RWPE2 (cell line): ENCODE measurements around the gene HDAC9.

Experiments
- ATAC-seq: fragments of 200-7000 bp; cut with Tn5 transposase; 3 replicates; pipeline ENCODE4 v1.9.1; 2021; ENCODE audit warnings: low read depth
- DNase-seq: peaks from one replicate; pipeline ENCODE4 v3.0.0-alpha.2; 2020; ENCODE audit warnings: low spot score
- H3K27ac ChIP-seq: fragments of 450-650 bp; 2 replicates; pipeline ENCODE4 v1.5.1; 2017; ENCODE audit warnings: mild to moderate bottlenecking; ENCODE audit not compliant: poor library complexity, severe bottlenecking
- H3K27me3 ChIP-seq: fragments of 250-450 bp; sonication (Bioruptor Pico); 2 replicates; pipeline ENCODE4 v1.5.1; 2021; ENCODE audit warnings: mild to moderate bottlenecking, moderate library complexity; ENCODE audit not compliant: insufficient read depth, poor library complexity, severe bottlenecking
- H3K36me3 ChIP-seq: fragments of 250-450 bp; sonication (Bioruptor Pico); 2 replicates; pipeline ENCODE4 v1.5.1; 2020; ENCODE audit warnings: low read depth, mild to moderate bottlenecking, moderate library complexity
- H3K4me1 ChIP-seq: fragments of 250-450 bp; sonication (Bioruptor Pico); 2 replicates; pipeline ENCODE4 v1.5.1; 2021; ENCODE audit warnings: mild to moderate bottlenecking, moderate library complexity; ENCODE audit not compliant: insufficient read depth, poor library complexity, severe bottlenecking
- H3K4me3 ChIP-seq: fragments of 250-450 bp; sonication (Bioruptor Pico); 2 replicates; pipeline ENCODE4 v1.5.1; 2021; ENCODE audit warnings: mild to moderate bottlenecking, moderate library complexity; ENCODE audit not compliant: severe bottlenecking
- H3K9me3 ChIP-seq: fragments of 250-450 bp; sonication (Bioruptor Pico); 2 replicates; pipeline ENCODE4 v1.5.1; 2021; ENCODE audit warnings: mild to moderate bottlenecking, moderate library complexity; ENCODE audit not compliant: severe bottlenecking
- TF ChIP-seq, protein P1 (sequence below): fragments of 450-650 bp; IDR thresholded peaks from one replicate; pipeline ENCODE4 v1.5.1; 2017; ENCODE audit warnings: mild to moderate bottlenecking, moderate library complexity; ENCODE audit not compliant: poor library complexity, severe bottlenecking

The HDAC9 gene

DNA sequence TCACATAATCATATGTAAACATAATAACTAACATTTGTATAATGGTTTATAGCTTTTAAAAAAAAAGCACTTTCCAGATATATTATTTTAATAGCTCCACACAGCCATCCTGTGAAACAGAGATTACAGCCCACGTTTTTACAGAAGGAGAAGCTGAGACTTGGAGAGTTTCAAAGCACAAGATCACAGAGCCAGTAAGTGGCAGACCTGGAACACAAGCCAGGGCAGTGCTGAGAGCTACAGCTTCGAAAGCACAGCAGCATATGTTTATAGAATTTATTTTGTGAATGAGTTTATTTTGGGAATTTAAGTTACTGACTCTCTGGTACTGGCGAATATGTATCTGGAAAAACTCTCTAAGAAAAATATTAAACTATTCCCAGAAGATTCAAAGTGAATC lies 149.4 kb downstream of the HDAC9 start:
- H3K36me3 ChIP-seq: no peaks in the 10 kb centered on the region
- no peak for DNase-seq

DNA sequence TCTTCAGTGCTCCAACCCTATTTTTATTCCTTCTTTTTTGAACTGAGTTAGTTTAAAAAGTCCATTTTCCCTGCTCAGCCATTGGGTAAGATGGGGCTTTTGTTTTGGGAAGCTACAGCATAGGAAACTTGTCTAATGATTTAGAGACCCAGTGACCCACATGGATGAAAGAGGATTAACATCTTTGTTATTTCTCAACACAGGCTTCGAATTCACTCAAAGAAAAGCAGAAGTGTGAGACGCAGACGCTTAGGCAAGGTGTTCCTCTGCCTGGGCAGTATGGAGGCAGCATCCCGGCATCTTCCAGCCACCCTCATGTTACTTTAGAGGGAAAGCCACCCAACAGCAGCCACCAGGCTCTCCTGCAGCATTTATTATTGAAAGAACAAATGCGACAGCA lies 152.0 kb downstream of the HDAC9 start:
- no peaks in the 10 kb centered on the region for H3K4me1 ChIP-seq
- no peak overlapping the region for H3K27ac ChIP-seq
- TF ChIP-seq, protein P1, sequence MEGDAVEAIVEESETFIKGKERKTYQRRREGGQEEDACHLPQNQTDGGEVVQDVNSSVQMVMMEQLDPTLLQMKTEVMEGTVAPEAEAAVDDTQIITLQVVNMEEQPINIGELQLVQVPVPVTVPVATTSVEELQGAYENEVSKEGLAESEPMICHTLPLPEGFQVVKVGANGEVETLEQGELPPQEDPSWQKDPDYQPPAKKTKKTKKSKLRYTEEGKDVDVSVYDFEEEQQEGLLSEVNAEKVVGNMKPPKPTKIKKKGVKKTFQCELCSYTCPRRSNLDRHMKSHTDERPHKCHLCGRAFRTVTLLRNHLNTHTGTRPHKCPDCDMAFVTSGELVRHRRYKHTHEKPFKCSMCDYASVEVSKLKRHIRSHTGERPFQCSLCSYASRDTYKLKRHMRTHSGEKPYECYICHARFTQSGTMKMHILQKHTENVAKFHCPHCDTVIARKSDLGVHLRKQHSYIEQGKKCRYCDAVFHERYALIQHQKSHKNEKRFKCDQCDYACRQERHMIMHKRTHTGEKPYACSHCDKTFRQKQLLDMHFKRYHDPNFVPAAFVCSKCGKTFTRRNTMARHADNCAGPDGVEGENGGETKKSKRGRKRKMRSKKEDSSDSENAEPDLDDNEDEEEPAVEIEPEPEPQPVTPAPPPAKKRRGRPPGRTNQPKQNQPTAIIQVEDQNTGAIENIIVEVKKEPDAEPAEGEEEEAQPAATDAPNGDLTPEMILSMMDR: no peak
- H3K9me3 ChIP-seq: no peaks in the 10 kb centered on the region
- DNase-seq: no peak
- H3K36me3 ChIP-seq: no peaks in the 10 kb centered on the region
- no peak overlapping the region for H3K4me3 ChIP-seq
- no peak for ATAC-seq
- no peaks in the 10 kb centered on the region for H3K27me3 ChIP-seq

More for the DNA sequence above, 149.4 kb downstream of the HDAC9 start:
- TF ChIP-seq, protein P1: no peak
- H3K27me3 ChIP-seq: no peaks in the 10 kb centered on the region
- ATAC-seq: no peak
- no peaks in the 10 kb centered on the region for H3K9me3 ChIP-seq
- H3K27ac ChIP-seq: no peak overlapping the region
- no peaks in the 10 kb centered on the region for H3K4me1 ChIP-seq
- H3K4me3 ChIP-seq: no peak overlapping the region

DNA sequence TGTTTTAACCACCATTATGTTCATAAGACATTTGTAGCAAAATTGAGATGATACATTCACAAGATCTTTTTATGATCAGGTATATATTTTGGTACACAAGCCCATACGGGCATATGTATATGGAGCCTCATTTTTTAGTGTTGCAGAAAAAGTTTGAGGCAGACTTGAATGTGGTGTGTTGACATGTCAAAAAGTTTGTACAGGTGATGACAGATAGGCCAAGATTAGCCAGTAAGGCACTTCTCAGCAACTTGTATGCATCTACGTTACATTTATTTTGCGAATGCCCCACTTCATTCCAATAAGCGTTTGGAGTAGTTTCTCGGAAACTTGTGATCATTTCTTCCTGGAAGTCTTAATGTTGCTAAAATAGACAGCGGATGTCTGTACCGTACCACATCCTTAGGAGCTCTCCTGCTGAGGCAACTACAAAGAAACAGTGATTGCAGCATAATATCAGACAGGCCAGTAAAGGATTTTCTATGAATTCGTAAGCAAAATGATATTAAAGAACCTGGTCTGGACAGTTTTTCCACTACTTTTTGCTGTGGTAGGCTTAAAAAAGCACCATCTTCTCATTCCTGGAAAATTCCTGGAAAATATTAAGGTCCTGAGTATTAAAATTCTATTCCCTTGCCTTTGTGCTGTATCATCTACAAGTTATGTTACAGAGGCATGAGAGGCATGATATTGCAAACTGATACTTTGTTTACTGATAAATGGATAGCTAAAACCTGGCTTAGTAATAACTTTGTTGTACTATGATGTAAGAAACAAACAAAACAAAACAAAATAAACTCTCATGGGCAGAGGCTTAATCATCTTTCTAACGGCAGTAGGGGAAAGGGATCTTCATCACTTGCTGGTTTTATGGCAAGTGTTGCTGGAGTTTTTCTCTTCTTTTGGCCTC lies 153.6 kb downstream of the HDAC9 start:
- DNase-seq: no peak
- TF ChIP-seq, protein P1: no peak
- Histone ChIP-seq H3K9me3 (no peaks in the 10 kb centered on the region), H3K4me3 (no peak overlapping the region), H3K36me3 (no peaks in the 10 kb centered on the region), H3K4me1 (no peaks in the 10 kb centered on the region), H3K27ac (no peak overlapping the region), H3K27me3 (no peaks in the 10 kb centered on the region)
- no peak for ATAC-seq

DNA sequence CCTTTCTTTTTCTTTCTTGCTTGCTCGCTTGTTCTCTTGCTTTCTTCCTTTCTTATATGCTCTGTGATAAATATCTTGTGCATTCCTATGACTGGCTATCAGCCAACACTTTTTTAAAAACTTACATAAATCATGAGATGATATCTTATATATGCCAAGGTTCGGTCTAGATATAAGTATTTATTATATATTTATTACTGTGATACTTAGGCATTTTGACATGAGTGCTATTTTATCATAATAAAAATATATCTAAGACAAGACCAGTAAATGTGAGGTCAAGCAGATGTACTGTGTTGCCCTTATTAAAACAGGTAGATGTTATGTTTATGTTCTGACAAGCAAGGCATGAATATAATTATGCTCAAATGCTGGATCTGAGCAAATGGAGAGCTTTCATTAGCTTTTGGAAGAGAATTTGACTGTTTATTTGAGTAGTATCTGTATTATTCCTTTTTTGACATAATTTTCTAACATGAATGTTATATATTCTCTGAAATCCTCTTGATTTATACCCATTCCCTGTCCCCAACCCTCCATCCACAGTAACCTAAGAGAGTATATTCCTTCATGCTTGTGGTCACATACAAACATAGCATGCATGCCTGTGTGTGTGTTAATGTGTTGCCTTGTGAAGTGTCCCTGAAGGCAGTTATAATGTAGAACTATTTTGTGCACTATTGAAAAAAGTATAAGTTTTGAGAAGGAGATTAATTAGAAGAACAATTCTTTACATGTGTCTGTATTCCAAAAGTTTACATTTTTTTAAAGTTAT lies 158.0 kb downstream of the HDAC9 start:
- Histone ChIP-seq H3K27me3 (no peaks in the 10 kb centered on the region), H3K9me3 (no peaks in the 10 kb centered on the region), H3K36me3 (no peaks in the 10 kb centered on the region), H3K4me1 (no peaks in the 10 kb centered on the region), H3K27ac (no peak overlapping the region), H3K4me3 (no peak overlapping the region)
- TF ChIP-seq, protein P1: no peak
- no peak for DNase-seq
- ATAC-seq: no peak
